Gastrocnemius medialis (tissue), 4 donors: ENCODE measurements around the gene CACNA1C. TPM values are rescaled to one million over a fixed set of nuclear protein-coding genes. Genes with fewer than 3 reads are reported as not detected.

Experiments used
- ATAC-seq, 2 donors: fragments of 150-250 bp; one replicate each; pipeline ENCODE4 v1.9.1; 2016
- DNase-seq, 2 donors: peaks; one replicate each; pipeline ENCODE4 v3.0.0-alpha.2; 2019
- H3K27ac ChIP-seq, 4 donors: fragments of 200-600 bp; sonication (generic); 1 replicate in 1 of 4; 2 replicates in 3 of 4; pipeline ENCODE4 v1.5.1; 2016 to 2018; ENCODE audit warnings: mild to moderate bottlenecking in 2 of 4, moderate library complexity in 1 of 4
- H3K27me3 ChIP-seq, 3 donors: fragments of 200-600 bp; sonication (generic) in 2 of 3; 1 replicate in 1 of 3; 2 replicates in 2 of 3; pipeline versions ENCODE4 v1.5.1 to v1.6.0; 2016 to 2019; ENCODE audit warnings: mild to moderate bottlenecking in 1 of 3, moderate library complexity in 1 of 3
- H3K36me3 ChIP-seq, 2 donors: fragments of 200-600 bp; sonication (generic) in 1 of 2; one replicate each; pipeline ENCODE4 v1.5.1; 2017 to 2018
- H3K4me1 ChIP-seq, 2 donors: fragments of 200-600 bp; sonication (generic) in 1 of 2; one replicate each; pipeline ENCODE4 v1.5.1; 2016 to 2017; ENCODE audit warnings: mild to moderate bottlenecking in 2 of 2
- H3K4me3 ChIP-seq, 4 donors: fragments of 200-600 bp; sonication (generic) in 3 of 4; 1 replicate in 1 of 4; 2 replicates in 3 of 4; pipeline ENCODE4 v1.5.1; 2016 to 2019; ENCODE audit warnings: mild to moderate bottlenecking in 2 of 4
- H3K9me3 ChIP-seq, 3 donors: fragments of 200-600 bp; sonication (generic) in 2 of 3; 1 replicate in 1 of 3; 2 replicates in 2 of 3; pipeline ENCODE4 v1.5.1; 2016 to 2019
- CTCF ChIP-seq, 5 experiments: fragments of 450-650 bp in 3 of 5; fragments of 200-600 bp in 2 of 5; sonication (generic) in 2 of 5; IDR thresholded peaks in 4 of 5; conservative IDR thresholded peaks in 1 of 5; 1 replicate in 4 of 5; 2 replicates in 1 of 5; pipeline ENCODE4 v1.5.1; 2016 to 2019; ENCODE audit warnings: antibody characterized with exemption in 5 of 5, mild to moderate bottlenecking in 3 of 5, moderate library complexity in 3 of 5
- POLR2A ChIP-seq, 2 donors: fragments of 450-650 bp; IDR thresholded peaks; one replicate each; pipeline ENCODE4 v1.6.1; 2017; ENCODE audit warnings: antibody characterized with exemption in 2 of 2, mild to moderate bottlenecking in 2 of 2, moderate library complexity in 2 of 2
- in situ Hi-C, 4 donors: fragments of 200-750 bp; cut with MboI; loops; one replicate each; pipeline versions ENCODE4 v1.15.0 to v1.8.0; 2017; ENCODE audit warnings: low sequenced_read_pairs in 4 of 4
- intact Hi-C: fragments of 100-400 bp; cut with DNase I; formaldehyde crosslinking; loops from one replicate; pipeline ENCODE4 v1.15.1; 2023; ENCODE audit warnings: low total_unique reads
- total RNA-seq, 4 donors: library from RNA; depleted of rRNA; stranded (reverse); fragments of >200 nt; gene quantifications; one replicate each; pipeline versions ENCODE4 v1.1.0 to v1.2.3, GENCODE V29; 2016

CACNA1C gene
- total RNA-seq, 4 donors from 2014 or later, result 0.80 to 1.8 (median 0.91) TPM

- in situ Hi-C loops (no loop called here), intact Hi-C loops (no loop called here)
- peaks cover 0 to 4% (median 3%) of the 10 kb centered on the region in 3 donors for H3K27me3 ChIP-seq
- ATAC-seq (no peak), DNase-seq (no peak)
- H3K4me3 ChIP-seq, result no peak overlapping the region
- TF ChIP-seq POLR2A (IDR thresholded peaks at IDR 0.05) (no peak), CTCF (IDR thresholded peaks at IDR 0.05 in 4 of 5, conservative IDR thresholded peaks at IDR 0.05 in 1 of 5) (no peak)
- H3K4me1 ChIP-seq, result no peaks in the 10 kb centered on the region
- H3K27ac ChIP-seq, result no peak overlapping the region
- H3K9me3 ChIP-seq, result no peaks in the 10 kb centered on the region
- no peaks in the 10 kb centered on the region for H3K36me3 ChIP-seq
Observed at GRCh38 chr12:2227360-2227759, 174.6 kb downstream of the CACNA1C start.

- H3K36me3 ChIP-seq, result no peaks in the 10 kb centered on the region
- H3K4me3 ChIP-seq, result no peak overlapping the region
- no peak overlapping the region for H3K27ac ChIP-seq
- ATAC-seq (no peak), DNase-seq (no peak)
- intact Hi-C loops (no loop called here), in situ Hi-C loops (no loop called here)
- H3K4me1 ChIP-seq, result no peaks in the 10 kb centered on the region
- H3K27me3 ChIP-seq, result peaks cover 0 to 16% (median 9%) of the 10 kb centered on the region in 3 donors
- H3K9me3 ChIP-seq, result no peaks in the 10 kb centered on the region
- TF ChIP-seq CTCF (IDR thresholded peaks at IDR 0.05 in 4 of 5, conservative IDR thresholded peaks at IDR 0.05 in 1 of 5), result no peak
Observed at GRCh38 chr12:2228535-2228934, 175.7 kb downstream of the CACNA1C start.

GRCh38 chr12:2229661-2230539 lies 177.1 kb downstream of the CACNA1C start:
- Histone ChIP-seq H3K4me3 (no peak overlapping the region), H3K27me3 (peaks cover 0 to 20% (median 12%) of the 10 kb centered on the region in 3 donors), H3K27ac (no peak overlapping the region), H3K4me1 (no peaks in the 10 kb centered on the region), H3K36me3 (no peaks in the 10 kb centered on the region), H3K9me3 (no peaks in the 10 kb centered on the region)
- ATAC-seq (no peak), DNase-seq (no peak)
- no peak for TF ChIP-seq CTCF (IDR thresholded peaks at IDR 0.05 in 4 of 5, conservative IDR thresholded peaks at IDR 0.05 in 1 of 5)
- TF ChIP-seq POLR2A (IDR thresholded peaks at IDR 0.05), result no peak
- in situ Hi-C loops, result no loop called here
- intact Hi-C loops, result no loop called here

- Histone ChIP-seq H3K27ac (no peak overlapping the region), H3K27me3 (peaks cover 0 to 20% (median 18%) of the 10 kb centered on the region in 3 donors), H3K36me3 (no peaks in the 10 kb centered on the region), H3K4me3 (no peak overlapping the region), H3K4me1 (no peaks in the 10 kb centered on the region), H3K9me3 (no peaks in the 10 kb centered on the region)
- DNase-seq (no peak), ATAC-seq (no peak)
- TF ChIP-seq CTCF (IDR thresholded peaks at IDR 0.05 in 4 of 5, conservative IDR thresholded peaks at IDR 0.05 in 1 of 5) (no peak), POLR2A (IDR thresholded peaks at IDR 0.05) (no peak)
- in situ Hi-C loops (no loop called here), intact Hi-C loops (no loop called here)
Observed at GRCh38 chr12:2231011-2231595, 178.3 kb downstream of the CACNA1C start.
